ENCODE results near the gene SLC5A11. TPM values are rescaled to one million over a fixed set of nuclear protein-coding genes. Genes with fewer than 3 reads are reported as not detected.

Gene SLC5A11
- total and polyA plus RNA-seq, 2 of the 13 experiments (the other 11 are each of a cell fraction or from before 2014, with no cell fraction given) = 1.2 to 3.3 TPM

- H3K9me3 ChIP-seq (ENCODE audit: low read length) = no peaks in the 10 kb centered on the region
- ChIA-PET POLR2A (no interaction called here), CTCF (ENCODE audit: low intra/inter-chr PET ratio, low total read pairs) (no interaction called here)
- no peak overlapping the region for H2AFZ ChIP-seq (ENCODE audit: low read length)
- intact Hi-C loops (cut with micrococcal nuclease; ENCODE audit: unreplicated experiment) = no loop called here
- no peak overlapping the region for H3K4me2 ChIP-seq (ENCODE audit: low read depth, low read length)
- H4K20me1 ChIP-seq (ENCODE audit: insufficient read depth, low read length) = no peaks in the 10 kb centered on the region
- H3K9ac ChIP-seq (ENCODE audit: insufficient read depth, low read depth, low read length) = no peak overlapping the region
- no peaks in the 10 kb centered on the region for H3K4me1 ChIP-seq (ENCODE audit: insufficient read depth, low read length)
- no TSS peak for BruUV-seq (replicated peaks)
- in situ Hi-C loops (cut with HindIII; ENCODE audit: extremely low pct_ligation_motif_present, low pct_unique_long_range_greater_than_20kb) = no loop called here
- DNase-seq (ENCODE audit: low spot score) (no peak), FAIRE-seq (no peak), ATAC-seq (no peak)
- no peaks in the 10 kb centered on the region for H3K36me3 ChIP-seq (replicated peaks in 1 of 2; ENCODE audit: control insufficient read depth in 1 of 2, insufficient read depth in 2 of 2, low read length in 2 of 2)
- no peaks in the 10 kb centered on the region for H3K79me2 ChIP-seq (ENCODE audit: insufficient read depth, low read length)
- 83% methylated on average over 9 of the region's 10 CpGs for WGBS (ENCODE audit: low lambda C conversion rate)
- TF ChIP-seq ZFY (CRISPR knock-in tag; IDR thresholded peaks at IDR 0.05) (no peak), MAFK (conservative IDR thresholded peaks at IDR 0.05 in 1 of 2, IDR thresholded peaks at IDR 0.05 in 1 of 2; ENCODE audit: low read length in 2 of 2) (no peak), ZZZ3 (CRISPR knock-in tag; IDR thresholded peaks at IDR 0.05; ENCODE audit: borderline replicate concordance) (no peak), ELF3 (CRISPR knock-in tag; IDR thresholded peaks at IDR 0.05) (no peak), ZNF296 (CRISPR knock-in tag; conservative IDR thresholded peaks at IDR 0.05) (no peak)
- TF ChIP-seq, protein P1, sequence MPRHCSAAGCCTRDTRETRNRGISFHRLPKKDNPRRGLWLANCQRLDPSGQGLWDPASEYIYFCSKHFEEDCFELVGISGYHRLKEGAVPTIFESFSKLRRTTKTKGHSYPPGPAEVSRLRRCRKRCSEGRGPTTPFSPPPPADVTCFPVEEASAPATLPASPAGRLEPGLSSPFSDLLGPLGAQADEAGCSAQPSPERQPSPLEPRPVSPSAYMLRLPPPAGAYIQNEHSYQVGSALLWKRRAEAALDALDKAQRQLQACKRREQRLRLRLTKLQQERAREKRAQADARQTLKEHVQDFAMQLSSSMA (CRISPR knock-in tag; IDR thresholded peaks at IDR 0.05) = no peak
- TF ChIP-seq, protein P2, sequence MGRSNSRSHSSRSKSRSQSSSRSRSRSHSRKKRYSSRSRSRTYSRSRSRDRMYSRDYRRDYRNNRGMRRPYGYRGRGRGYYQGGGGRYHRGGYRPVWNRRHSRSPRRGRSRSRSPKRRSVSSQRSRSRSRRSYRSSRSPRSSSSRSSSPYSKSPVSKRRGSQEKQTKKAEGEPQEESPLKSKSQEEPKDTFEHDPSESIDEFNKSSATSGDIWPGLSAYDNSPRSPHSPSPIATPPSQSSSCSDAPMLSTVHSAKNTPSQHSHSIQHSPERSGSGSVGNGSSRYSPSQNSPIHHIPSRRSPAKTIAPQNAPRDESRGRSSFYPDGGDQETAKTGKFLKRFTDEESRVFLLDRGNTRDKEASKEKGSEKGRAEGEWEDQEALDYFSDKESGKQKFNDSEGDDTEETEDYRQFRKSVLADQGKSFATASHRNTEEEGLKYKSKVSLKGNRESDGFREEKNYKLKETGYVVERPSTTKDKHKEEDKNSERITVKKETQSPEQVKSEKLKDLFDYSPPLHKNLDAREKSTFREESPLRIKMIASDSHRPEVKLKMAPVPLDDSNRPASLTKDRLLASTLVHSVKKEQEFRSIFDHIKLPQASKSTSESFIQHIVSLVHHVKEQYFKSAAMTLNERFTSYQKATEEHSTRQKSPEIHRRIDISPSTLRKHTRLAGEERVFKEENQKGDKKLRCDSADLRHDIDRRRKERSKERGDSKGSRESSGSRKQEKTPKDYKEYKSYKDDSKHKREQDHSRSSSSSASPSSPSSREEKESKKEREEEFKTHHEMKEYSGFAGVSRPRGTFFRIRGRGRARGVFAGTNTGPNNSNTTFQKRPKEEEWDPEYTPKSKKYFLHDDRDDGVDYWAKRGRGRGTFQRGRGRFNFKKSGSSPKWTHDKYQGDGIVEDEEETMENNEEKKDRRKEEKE (IDR thresholded peaks at IDR 0.05) = no peak
- no peaks in the 10 kb centered on the region for H3K27me3 ChIP-seq (ENCODE audit: control insufficient read depth in 1 of 2, insufficient read depth in 2 of 2, low read length in 2 of 2)
- H3K27ac ChIP-seq (ENCODE audit: extremely low read length, insufficient read depth, low read length) = no peak overlapping the region
- H3K4me3 ChIP-seq (replicated peaks in 1 of 3; ENCODE audit: insufficient read depth in 1 of 3, low read depth in 2 of 3, low read length in 3 of 3) = no peak overlapping the region
Measured at GRCh38 chr16:24908716-24909115, 63.0 kb downstream of the SLC5A11 start.

Data from HepG2 (cell line).